Measurements from ENCODE around the gene PDE4D.

DNA sequence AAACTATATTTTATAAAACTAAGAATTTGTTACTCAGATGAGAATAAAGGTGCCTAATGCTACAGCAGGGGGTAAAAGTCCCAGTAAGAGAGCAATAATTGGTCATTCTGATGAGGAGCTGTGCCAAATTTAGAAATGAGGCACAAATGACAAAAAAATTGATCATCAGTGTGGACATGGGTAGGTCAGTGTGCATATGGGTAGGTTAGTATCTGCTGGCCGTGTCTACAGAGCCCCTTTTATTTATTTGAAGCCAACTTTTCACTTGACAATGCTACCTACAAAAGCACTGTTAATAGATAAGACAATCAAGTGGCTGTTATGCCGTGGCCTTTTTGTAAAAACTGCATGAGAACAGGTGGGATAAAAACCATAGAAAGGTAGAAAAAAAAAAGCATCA, 856.1 kb downstream of the PDE4D start:
- TF ChIP-seq, protein P1, sequence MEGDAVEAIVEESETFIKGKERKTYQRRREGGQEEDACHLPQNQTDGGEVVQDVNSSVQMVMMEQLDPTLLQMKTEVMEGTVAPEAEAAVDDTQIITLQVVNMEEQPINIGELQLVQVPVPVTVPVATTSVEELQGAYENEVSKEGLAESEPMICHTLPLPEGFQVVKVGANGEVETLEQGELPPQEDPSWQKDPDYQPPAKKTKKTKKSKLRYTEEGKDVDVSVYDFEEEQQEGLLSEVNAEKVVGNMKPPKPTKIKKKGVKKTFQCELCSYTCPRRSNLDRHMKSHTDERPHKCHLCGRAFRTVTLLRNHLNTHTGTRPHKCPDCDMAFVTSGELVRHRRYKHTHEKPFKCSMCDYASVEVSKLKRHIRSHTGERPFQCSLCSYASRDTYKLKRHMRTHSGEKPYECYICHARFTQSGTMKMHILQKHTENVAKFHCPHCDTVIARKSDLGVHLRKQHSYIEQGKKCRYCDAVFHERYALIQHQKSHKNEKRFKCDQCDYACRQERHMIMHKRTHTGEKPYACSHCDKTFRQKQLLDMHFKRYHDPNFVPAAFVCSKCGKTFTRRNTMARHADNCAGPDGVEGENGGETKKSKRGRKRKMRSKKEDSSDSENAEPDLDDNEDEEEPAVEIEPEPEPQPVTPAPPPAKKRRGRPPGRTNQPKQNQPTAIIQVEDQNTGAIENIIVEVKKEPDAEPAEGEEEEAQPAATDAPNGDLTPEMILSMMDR (IDR thresholded peaks at IDR 0.05), result no peak
- no peak for TF ChIP-seq ZFX (IDR thresholded peaks at IDR 0.05; ENCODE audit: borderline replicate concordance)

Measured in 22Rv1 (cell line).